Right lobe of liver (tissue), 6 donors: Measurements from ENCODE around the gene KLK3. TPM values are rescaled to one million over a fixed set of nuclear protein-coding genes. Genes with fewer than 3 reads are reported as not detected.

ENCODE experiments used
- ATAC-seq, 4 donors: fragments of 200-7000 bp; cut with Tn5 transposase; one replicate each; pipeline ENCODE4 v1.9.1; 2020; ENCODE audit warnings: mild to moderate bottlenecking in 4 of 4, moderate library complexity in 4 of 4
- DNase-seq, 3 donors: peaks; one replicate each; pipeline ENCODE4 v3.0.0-alpha.2; 2020
- H3K27ac ChIP-seq, 3 donors: fragments of 200-600 bp; one replicate each; pipeline ENCODE4 v1.8.0; 2022
- H3K27me3 ChIP-seq, 2 donors: fragments of 200-600 bp; one replicate each; pipeline ENCODE4 v1.8.0; 2022
- H3K36me3 ChIP-seq, 4 donors: fragments of 200-600 bp; sonication (generic) in 1 of 4; one replicate each; pipeline versions ENCODE4 v1.5.1 to v1.8.0; 2017 to 2022; ENCODE audit warnings: control low read depth in 1 of 4
- H3K4me1 ChIP-seq, 4 donors: fragments of 200-600 bp; sonication (generic) in 1 of 4; one replicate each; pipeline versions ENCODE4 v1.5.1 to v1.8.0; 2017 to 2022; ENCODE audit warnings: control low read depth in 1 of 4
- H3K4me3 ChIP-seq, 3 donors: fragments of 200-600 bp; one replicate each; pipeline ENCODE4 v1.8.0; 2022
- H3K9me3 ChIP-seq, 4 donors: fragments of 200-600 bp; sonication (generic) in 1 of 4; one replicate each; pipeline versions ENCODE4 v1.5.1 to v1.8.0; 2017 to 2022; ENCODE audit warnings: control low read depth in 1 of 4
- CTCF ChIP-seq, 4 donors: fragments of 200-600 bp in 3 of 4; fragments of 450-650 bp in 1 of 4; IDR thresholded peaks; one replicate each; pipeline versions ENCODE4 v1.5.1 to v1.8.0; 2016 to 2022; ENCODE audit warnings: antibody characterized with exemption in 4 of 4, mild to moderate bottlenecking in 2 of 4
- POLR2A ChIP-seq: fragments of 450-650 bp; IDR thresholded peaks from one replicate; pipeline ENCODE4 v1.6.1; 2017; ENCODE audit warnings: antibody characterized with exemption, mild to moderate bottlenecking
- WGBS: methylation state at CpG from one replicate; pipeline ENCODE4 v1.1.6; 2018; ENCODE audit warnings: low coverage, low lambda C conversion rate; ENCODE audit not compliant: insufficient coverage; ENCODE audit errors: missing lambda C conversion rate; 5-methylcytosine and 5-hydroxymethylcytosine counted together
- intact Hi-C, 2 donors: fragments of 100-400 bp; cut with DNase I; formaldehyde crosslinking; loops; one replicate each; pipeline versions ENCODE4 v1.11.2 to v1.14.1; 2022
- total RNA-seq, 6 experiments: library from RNA; depleted of rRNA in 2 of 6; stranded (reverse); fragments of >200 nt in 2 of 6; fragmentation: NEBNext Ultra II Directional in 3 of 6; extraction: Animal tissue kit (Norgen Biotek cat#: 25700) in 3 of 6; gene quantifications; one replicate each; pipeline versions ENCODE4 v1.1.0 to v1.2.4, GENCODE V29; 2016 to 2023
- donor health status: DM: no; HTN: yes; CAD: no.
- donor health status: DM: no; HTN: no; CAD: no.
- donor health status: DM: no; HTN: no; CAD: no.
- donor health status: DM: no; HTN: yes; CAD: no.
- donor health status: DM: no; HTN: yes; CAD: no.

The KLK3 gene
- total RNA-seq, 6 experiments from 2014 or later, result not detected

DNA sequence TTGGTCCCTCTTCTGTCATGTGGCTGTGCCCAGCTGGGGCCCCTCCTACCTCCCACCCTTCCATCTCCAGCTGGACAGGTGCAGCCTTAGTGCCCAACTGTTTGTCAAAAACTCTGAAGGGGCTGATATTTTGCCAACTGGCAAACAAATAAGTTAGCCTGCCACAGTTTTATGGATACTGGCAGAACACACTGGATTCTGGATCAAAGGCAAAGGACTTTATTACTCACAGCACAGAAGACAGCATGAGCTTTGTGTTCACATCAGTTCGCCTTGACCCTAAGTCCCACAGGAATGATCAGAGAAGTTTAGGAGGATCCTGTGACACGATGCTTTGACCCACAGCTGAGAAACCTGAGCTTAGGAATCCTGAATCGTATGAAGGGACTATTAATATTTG is 34.9 kb downstream of the KLK3 start:
- no peak overlapping the region for H3K4me3 ChIP-seq
- no peak for DNase-seq
- no peaks in the 10 kb centered on the region for H3K27me3 ChIP-seq
- no peak for TF ChIP-seq POLR2A
- no peaks in the 10 kb centered on the region for H3K9me3 ChIP-seq
- 0% methylated on average over 2 of the region's 3 CpGs for WGBS
- no peaks in the 10 kb centered on the region for H3K36me3 ChIP-seq
- intact Hi-C loops, result no loop called here
- no peaks in the 10 kb centered on the region for H3K4me1 ChIP-seq
- ATAC-seq, result no peak
- no peak overlapping the region for H3K27ac ChIP-seq

- no peaks in the 10 kb centered on the region for H3K9me3 ChIP-seq
- ATAC-seq, result no peak
- TF ChIP-seq POLR2A, result no peak
- TF ChIP-seq CTCF (IDR thresholded peaks at IDR 0.05), result no peak
- DNase-seq, result no peak
- H3K27ac ChIP-seq, result no peak overlapping the region
- no peaks in the 10 kb centered on the region for H3K27me3 ChIP-seq
- H3K4me1 ChIP-seq, result no peaks in the 10 kb centered on the region
- no peak overlapping the region for H3K4me3 ChIP-seq
- WGBS, result 36% methylated on average over 5 of the region's 5 CpGs
- no peaks in the 10 kb centered on the region for H3K36me3 ChIP-seq
- intact Hi-C loops, result no loop called here
Measured at GRCh38 chr19:50890422-50891252, 35.9 kb downstream of the KLK3 start.

- Histone ChIP-seq H3K27ac (no peak overlapping the region), H3K27me3 (no peaks in the 10 kb centered on the region), H3K4me3 (no peak overlapping the region), H3K4me1 (no peaks in the 10 kb centered on the region), H3K9me3 (no peaks in the 10 kb centered on the region), H3K36me3 (no peaks in the 10 kb centered on the region)
- WGBS, result 53% methylated on average over 2 of the region's 5 CpGs
- intact Hi-C loops, result no loop called here
- DNase-seq (no peak), ATAC-seq (no peak)
- TF ChIP-seq CTCF (IDR thresholded peaks at IDR 0.05) (no peak), POLR2A (no peak)
Measured at GRCh38 chr19:50891253-50891625, 36.5 kb downstream of the KLK3 start.

- H3K4me3 ChIP-seq, result no peak overlapping the region
- H3K36me3 ChIP-seq, result no peaks in the 10 kb centered on the region
- no peaks in the 10 kb centered on the region for H3K27me3 ChIP-seq
- no peak overlapping the region for H3K27ac ChIP-seq
- intact Hi-C loops, result no loop called here
- no peaks in the 10 kb centered on the region for H3K4me1 ChIP-seq
- TF ChIP-seq CTCF (IDR thresholded peaks at IDR 0.05) (no peak), POLR2A (no peak)
- no peak for DNase-seq
- WGBS, result 80% methylated on average over 1 of the region's 18 CpGs
- no peaks in the 10 kb centered on the region for H3K9me3 ChIP-seq
- no peak for ATAC-seq
Measured at GRCh38 chr19:50893047-50893736, 38.5 kb downstream of the KLK3 start.
